HFF-Myc (cell line): ENCODE measurements around the gene CCDC197.
A peak's percentile ranks its signal among the peaks of the same experiment; 100 is the strongest.

Experiments used
- DNase-seq: peaks from one replicate; pipeline ENCODE4 v3.0.0-alpha.2; 2011; ENCODE audit warnings: low read depth; ENCODE audit errors: extremely low read depth
- H3K4me3 ChIP-seq: replicated peaks from 2 replicates; pipeline ENCODE4 v1.5.1; 2011; ENCODE audit warnings: low read depth, mild to moderate bottlenecking, control low read depth, low read length
- CTCF ChIP-seq: IDR thresholded peaks from 2 replicates; pipeline ENCODE4 v1.5.1; 2012; ENCODE audit warnings: mild to moderate bottlenecking, low read depth, low read length, control low read depth; ENCODE audit errors: missing control alignments

The CCDC197 gene

GRCh38 chr14:93984987-93985410 lies 12.1 kb upstream of the CCDC197 start:
- DNase-seq, result peak; percentile 36
- no peak overlapping the region for H3K4me3 ChIP-seq
- TF ChIP-seq CTCF, result peak; percentile 56

GRCh38 chr14:93986955-93987354 lies 10.1 kb upstream of the CCDC197 start:
- no peak for TF ChIP-seq CTCF
- DNase-seq, result no peak
- no peak overlapping the region for H3K4me3 ChIP-seq

DNA sequence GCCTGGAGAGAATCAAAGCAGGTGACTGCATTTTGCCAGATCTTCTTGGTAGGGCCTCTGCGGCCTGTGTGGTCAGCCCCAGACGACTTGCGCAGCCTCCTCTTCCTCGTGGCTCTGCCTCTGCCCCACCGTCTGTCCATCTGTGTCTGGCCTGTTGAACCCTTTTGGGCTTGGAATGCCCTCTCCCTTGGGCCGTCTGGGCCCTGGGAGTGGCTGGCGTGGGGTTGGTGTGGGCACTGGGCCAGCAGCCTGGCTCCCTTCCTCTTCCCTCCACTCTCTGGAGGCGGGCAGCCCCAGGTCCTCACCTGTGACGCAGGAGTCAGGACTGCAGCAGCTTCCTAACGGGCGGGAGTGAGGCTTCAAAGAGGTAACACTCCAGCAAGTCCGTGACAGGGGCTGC lies 9.7 kb upstream of the CCDC197 start:
- TF ChIP-seq CTCF, result no peak
- DNase-seq, result no peak
- no peak overlapping the region for H3K4me3 ChIP-seq

DNA sequence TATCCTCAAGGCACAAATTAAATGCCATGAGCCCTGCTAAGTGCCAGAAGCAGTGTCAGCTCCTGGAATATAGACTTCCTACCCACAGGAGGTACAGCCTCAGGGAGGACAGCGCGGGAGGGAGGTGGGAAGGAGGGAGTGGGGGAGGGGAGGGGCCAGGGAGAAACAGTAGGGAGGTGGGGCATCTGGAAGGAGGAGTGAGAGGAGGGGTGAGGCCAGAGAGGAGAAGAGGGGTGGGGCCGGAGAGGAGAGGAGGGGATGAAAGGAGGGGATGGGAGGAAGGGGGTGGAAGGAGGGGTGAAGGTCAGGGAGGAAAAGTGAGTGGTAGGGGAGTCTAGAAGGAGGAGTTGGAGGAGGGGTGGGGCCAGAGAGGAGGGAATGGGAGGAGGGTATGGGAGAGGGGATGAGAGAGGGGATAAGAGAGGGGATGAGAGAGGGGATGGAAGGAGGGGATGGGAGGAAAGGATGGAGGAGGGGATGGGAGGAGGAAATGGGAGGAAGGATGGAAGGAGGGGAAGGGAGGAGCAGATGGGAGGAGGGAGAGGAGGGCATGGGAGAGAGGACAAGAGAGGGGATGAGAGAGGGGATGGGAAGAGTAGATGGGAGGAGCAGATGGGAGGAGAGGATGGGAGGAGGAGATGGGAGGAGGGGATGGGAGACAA lies 9.2 kb upstream of the CCDC197 start:
- no peak for DNase-seq
- TF ChIP-seq CTCF, result no peak
- no peak overlapping the region for H3K4me3 ChIP-seq

DNA sequence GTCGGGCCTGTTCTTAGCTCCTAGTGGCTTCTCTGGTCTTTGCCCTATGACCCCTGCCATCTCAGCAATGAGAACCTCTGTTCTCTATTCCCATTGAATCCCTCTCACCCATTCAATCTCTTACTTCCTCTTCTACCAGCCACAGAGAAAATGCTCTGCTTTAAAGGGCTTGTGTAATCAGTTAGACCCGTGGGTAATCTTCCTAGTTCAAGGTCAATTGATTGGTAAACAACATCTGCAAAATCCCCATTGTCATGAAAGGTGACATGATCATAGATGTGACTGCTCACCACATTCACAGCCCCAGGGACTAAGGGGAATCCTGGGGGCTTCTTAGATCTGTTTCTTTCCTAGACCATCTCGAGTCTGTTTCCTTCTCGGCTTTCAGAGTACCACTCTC lies 7.2 kb upstream of the CCDC197 start:
- no peak overlapping the region for H3K4me3 ChIP-seq
- no peak for DNase-seq
- no peak for TF ChIP-seq CTCF

DNA sequence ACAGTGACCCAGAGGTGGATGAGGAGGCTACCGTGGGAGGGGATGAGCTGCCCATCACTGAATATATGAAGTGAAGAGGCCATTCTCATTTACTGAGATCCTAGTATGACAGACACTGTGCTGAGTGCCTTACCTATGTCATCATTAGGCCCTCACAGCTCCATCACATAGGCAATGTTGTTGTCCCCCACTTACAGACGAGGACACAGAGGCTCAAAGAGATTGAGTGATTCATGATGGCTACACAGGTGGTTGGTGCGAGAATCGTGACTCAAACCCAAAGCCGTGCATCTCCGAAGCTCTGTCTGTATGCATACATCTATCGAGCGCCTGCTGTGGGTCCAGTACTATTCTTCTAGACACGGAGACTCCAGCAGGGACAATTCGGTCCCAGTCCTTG lies 5.9 kb upstream of the CCDC197 start:
- DNase-seq, result no peak
- TF ChIP-seq CTCF, result no peak
- H3K4me3 ChIP-seq, result no peak overlapping the region

DNA sequence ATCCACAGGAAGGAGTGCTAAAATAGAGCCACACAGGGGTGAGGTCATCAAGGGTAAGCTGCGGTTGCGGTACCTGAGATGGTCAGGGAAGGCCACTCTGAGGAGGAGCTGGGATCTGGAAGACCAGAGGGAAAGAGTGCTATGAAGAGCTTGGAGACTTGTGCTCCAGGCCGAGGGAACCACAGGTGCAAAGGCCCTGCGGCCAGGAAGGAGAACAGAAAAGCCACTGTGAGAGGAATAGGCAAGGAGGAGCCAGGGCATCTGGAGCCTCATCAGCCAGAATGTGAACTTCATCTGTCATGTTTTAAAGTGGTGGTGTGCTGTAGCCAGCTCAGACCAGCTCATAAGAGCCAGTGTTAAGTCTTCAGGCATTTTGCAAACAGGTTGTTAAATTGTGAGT lies 5.5 kb upstream of the CCDC197 start:
- DNase-seq, result no peak
- H3K4me3 ChIP-seq, result no peak overlapping the region
- no peak for TF ChIP-seq CTCF
